Measurements from ENCODE around the gene LPAR1.

- TF ChIP-seq, protein P1, sequence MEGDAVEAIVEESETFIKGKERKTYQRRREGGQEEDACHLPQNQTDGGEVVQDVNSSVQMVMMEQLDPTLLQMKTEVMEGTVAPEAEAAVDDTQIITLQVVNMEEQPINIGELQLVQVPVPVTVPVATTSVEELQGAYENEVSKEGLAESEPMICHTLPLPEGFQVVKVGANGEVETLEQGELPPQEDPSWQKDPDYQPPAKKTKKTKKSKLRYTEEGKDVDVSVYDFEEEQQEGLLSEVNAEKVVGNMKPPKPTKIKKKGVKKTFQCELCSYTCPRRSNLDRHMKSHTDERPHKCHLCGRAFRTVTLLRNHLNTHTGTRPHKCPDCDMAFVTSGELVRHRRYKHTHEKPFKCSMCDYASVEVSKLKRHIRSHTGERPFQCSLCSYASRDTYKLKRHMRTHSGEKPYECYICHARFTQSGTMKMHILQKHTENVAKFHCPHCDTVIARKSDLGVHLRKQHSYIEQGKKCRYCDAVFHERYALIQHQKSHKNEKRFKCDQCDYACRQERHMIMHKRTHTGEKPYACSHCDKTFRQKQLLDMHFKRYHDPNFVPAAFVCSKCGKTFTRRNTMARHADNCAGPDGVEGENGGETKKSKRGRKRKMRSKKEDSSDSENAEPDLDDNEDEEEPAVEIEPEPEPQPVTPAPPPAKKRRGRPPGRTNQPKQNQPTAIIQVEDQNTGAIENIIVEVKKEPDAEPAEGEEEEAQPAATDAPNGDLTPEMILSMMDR (IDR thresholded peaks at IDR 0.05): no peak
- TF ChIP-seq EP300 (IDR thresholded peaks at IDR 0.05): no peak
Observed at GRCh38 chr9:110837401-110838005, 200.8 kb downstream of the LPAR1 start.
